ENCODE data around the gene CDKAL1. TPM values are rescaled to one million over a fixed set of nuclear protein-coding genes. Genes with fewer than 3 reads are reported as not detected.

The CDKAL1 gene
- total and polyA plus RNA-seq, 2 donors from 2014 or later: 4.6 to 20.2 TPM

DNA sequence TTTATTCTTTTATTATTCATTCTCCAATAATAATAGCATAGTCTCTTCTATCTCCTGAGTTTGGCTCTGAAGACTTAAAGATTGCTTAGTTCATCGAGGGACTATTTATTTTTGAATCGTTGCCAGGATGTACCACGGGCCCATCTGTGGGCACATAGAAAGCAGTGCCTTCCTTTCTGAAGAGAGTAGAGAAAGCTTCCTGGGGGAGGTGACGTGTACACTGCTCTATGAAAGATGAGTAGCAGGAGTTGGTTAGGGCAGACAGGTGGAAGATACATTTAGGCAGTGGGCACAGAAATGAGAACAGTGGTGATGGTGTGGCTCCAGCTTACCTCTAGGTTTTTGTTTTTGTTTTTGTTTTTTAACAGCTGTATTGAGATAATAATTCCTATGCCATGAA, 98.4 kb downstream of the CDKAL1 start:
- no peaks in the 10 kb centered on the region for H3K4me1 ChIP-seq (ENCODE audit: control insufficient read depth in 2 of 3, insufficient read depth in 2 of 3, low read depth in 1 of 3, low read length in 3 of 3)
- TF ChIP-seq, protein P1, sequence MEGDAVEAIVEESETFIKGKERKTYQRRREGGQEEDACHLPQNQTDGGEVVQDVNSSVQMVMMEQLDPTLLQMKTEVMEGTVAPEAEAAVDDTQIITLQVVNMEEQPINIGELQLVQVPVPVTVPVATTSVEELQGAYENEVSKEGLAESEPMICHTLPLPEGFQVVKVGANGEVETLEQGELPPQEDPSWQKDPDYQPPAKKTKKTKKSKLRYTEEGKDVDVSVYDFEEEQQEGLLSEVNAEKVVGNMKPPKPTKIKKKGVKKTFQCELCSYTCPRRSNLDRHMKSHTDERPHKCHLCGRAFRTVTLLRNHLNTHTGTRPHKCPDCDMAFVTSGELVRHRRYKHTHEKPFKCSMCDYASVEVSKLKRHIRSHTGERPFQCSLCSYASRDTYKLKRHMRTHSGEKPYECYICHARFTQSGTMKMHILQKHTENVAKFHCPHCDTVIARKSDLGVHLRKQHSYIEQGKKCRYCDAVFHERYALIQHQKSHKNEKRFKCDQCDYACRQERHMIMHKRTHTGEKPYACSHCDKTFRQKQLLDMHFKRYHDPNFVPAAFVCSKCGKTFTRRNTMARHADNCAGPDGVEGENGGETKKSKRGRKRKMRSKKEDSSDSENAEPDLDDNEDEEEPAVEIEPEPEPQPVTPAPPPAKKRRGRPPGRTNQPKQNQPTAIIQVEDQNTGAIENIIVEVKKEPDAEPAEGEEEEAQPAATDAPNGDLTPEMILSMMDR (IDR thresholded peaks at IDR 0.05; ENCODE audit: borderline replicate concordance, extremely low read depth, insufficient read depth): no peak
- no peaks in the 10 kb centered on the region for H3K9me3 ChIP-seq (ENCODE audit: control insufficient read depth in 2 of 3, insufficient read depth in 1 of 3, low read length in 3 of 3)
- no peak overlapping the region for H3K4me3 ChIP-seq (ENCODE audit: low read length in 3 of 3)
- no peak overlapping the region for H3K27ac ChIP-seq (ENCODE audit: low read depth in 2 of 2, low read length in 2 of 2)
- no peaks in the 10 kb centered on the region for H3K27me3 ChIP-seq (ENCODE audit: control insufficient read depth, insufficient read depth, low read length)
- no peak overlapping the region for H3K9ac ChIP-seq (ENCODE audit: low read length in 3 of 3)
- intact Hi-C loops (cut with DNase I): no loop called here
- DNase-seq (no peak), FAIRE-seq (no peak)
- no peaks in the 10 kb centered on the region for H3K36me3 ChIP-seq (ENCODE audit: control insufficient read depth in 2 of 3, insufficient read depth in 3 of 3, low read length in 3 of 3)

DNA sequence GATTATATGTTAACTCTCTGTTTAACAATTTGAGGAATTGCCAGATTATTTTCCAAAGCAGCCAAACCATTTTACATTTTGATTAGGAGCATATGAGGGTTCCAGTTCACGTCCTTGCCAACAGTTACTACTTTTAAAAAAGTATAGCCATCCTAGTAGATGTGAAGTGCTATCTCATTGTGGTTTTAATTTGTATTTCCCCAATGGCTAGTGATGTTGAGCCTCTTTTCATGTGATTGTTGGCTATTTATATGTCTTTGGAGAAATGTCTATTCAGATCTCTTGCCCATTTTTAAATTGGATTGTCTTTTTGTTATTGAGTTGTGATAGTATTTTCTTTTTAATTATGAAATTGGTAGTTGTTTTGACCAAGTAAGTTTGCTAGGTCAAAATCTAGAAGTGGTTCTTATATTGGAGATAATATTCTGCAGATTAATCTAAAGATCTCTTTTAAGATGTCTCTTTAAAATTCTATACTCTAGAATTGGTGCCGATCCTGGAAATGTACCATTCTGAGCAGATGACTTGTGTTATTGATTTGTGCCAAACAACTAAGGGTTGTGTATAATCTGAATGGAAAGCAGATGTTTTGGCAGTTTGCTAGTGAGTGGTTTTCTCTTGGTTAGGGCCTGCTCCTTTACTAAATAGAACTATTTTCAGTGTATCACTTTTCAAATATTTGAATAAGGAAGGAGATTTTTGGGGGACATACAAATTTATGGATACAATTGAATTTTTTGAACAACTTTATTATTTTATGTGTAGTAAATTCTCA, 99.5 kb downstream of the CDKAL1 start:
- H3K9me3 ChIP-seq (ENCODE audit: control insufficient read depth in 2 of 3, insufficient read depth in 1 of 3, low read length in 3 of 3): no peaks in the 10 kb centered on the region
- FAIRE-seq: no peak
- H3K27me3 ChIP-seq (ENCODE audit: control insufficient read depth, insufficient read depth, low read length): no peaks in the 10 kb centered on the region

DNA sequence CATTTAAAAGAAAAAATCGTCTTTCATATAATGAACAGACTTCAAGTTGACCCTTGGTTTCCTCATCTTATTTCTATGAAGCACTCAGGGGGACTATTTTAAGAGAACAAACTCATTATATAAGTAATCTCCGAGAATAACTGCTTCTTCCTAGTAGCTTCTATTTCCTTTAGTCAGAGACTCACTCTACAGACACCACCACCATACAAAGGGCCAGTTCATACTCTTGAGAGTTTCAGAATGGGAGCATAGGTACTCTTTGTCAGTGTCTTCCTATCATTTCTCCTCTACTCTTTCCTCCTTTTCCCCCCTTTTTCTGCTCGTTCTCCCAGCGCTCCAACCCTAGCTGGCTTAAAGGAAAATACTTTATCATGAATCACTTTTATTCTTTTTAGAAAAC, 104.9 kb downstream of the CDKAL1 start:
- H3K4me1 ChIP-seq (ENCODE audit: control insufficient read depth in 2 of 3, insufficient read depth in 2 of 3, low read depth in 1 of 3, low read length in 3 of 3): no peaks in the 10 kb centered on the region
- no peak overlapping the region for H3K4me3 ChIP-seq (ENCODE audit: low read length in 3 of 3)
- H3K9me3 ChIP-seq (ENCODE audit: control insufficient read depth in 2 of 3, insufficient read depth in 1 of 3, low read length in 3 of 3): no peaks in the 10 kb centered on the region
- DNase-seq (no peak), FAIRE-seq (no peak)
- no peaks in the 10 kb centered on the region for H3K27me3 ChIP-seq (ENCODE audit: control insufficient read depth, insufficient read depth, low read length)
- no peak overlapping the region for H3K27ac ChIP-seq (ENCODE audit: low read depth in 2 of 2, low read length in 2 of 2)
- intact Hi-C loops (cut with DNase I): no loop called here
- no peak overlapping the region for H3K9ac ChIP-seq (ENCODE audit: low read length in 3 of 3)
- TF ChIP-seq, protein P1 (IDR thresholded peaks at IDR 0.05; ENCODE audit: borderline replicate concordance, extremely low read depth, insufficient read depth): no peak
- H3K36me3 ChIP-seq (ENCODE audit: control insufficient read depth in 2 of 3, insufficient read depth in 3 of 3, low read length in 3 of 3): no peaks in the 10 kb centered on the region

More for the DNA sequence above, 99.5 kb downstream of the CDKAL1 start:
- no peak for DNase-seq
- no peak overlapping the region for H3K9ac ChIP-seq (ENCODE audit: low read length in 3 of 3)
- H3K4me3 ChIP-seq (ENCODE audit: low read length in 3 of 3): no peak overlapping the region
- TF ChIP-seq, protein P1 (IDR thresholded peaks at IDR 0.05; ENCODE audit: borderline replicate concordance, extremely low read depth, insufficient read depth): no peak
- H3K27ac ChIP-seq (ENCODE audit: low read depth in 2 of 2, low read length in 2 of 2): no peak overlapping the region
- H3K36me3 ChIP-seq (ENCODE audit: control insufficient read depth in 2 of 3, insufficient read depth in 3 of 3, low read length in 3 of 3): no peaks in the 10 kb centered on the region
- no peaks in the 10 kb centered on the region for H3K4me1 ChIP-seq (ENCODE audit: control insufficient read depth in 2 of 3, insufficient read depth in 2 of 3, low read depth in 1 of 3, low read length in 3 of 3)
- intact Hi-C loops (cut with DNase I): no loop called here

Data from kidney (tissue), 14 donors.